HL-60 (cell line): ENCODE measurements around the gene REP15.

ENCODE experiments used
- GABPA ChIP-seq: IDR thresholded peaks from 2 replicates; pipeline ENCODE4 v1.6.1; 2012; ENCODE audit warnings: low read depth
- POLR2AphosphoS5 ChIP-seq: IDR thresholded peaks from 2 replicates; pipeline ENCODE4 v1.6.1; 2012; ENCODE audit warnings: low read depth
- SPI1 ChIP-seq: IDR thresholded peaks from 2 replicates; pipeline ENCODE4 v1.6.1; 2012; ENCODE audit warnings: low read depth, mild to moderate bottlenecking, borderline replicate concordance
- TF ChIP-seq, protein P1 (sequence below): IDR thresholded peaks from one replicate; pipeline ENCODE4 v1.5.1; 2011; ENCODE audit warnings: low read length, control low read depth, inconsistent platforms; ENCODE audit not compliant: insufficient read depth
- TF ChIP-seq, protein P2 (sequence below): IDR thresholded peaks from 2 replicates; pipeline ENCODE4 v1.6.1; 2012; ENCODE audit warnings: low read depth; ENCODE audit not compliant: insufficient replicate concordance

DNA sequence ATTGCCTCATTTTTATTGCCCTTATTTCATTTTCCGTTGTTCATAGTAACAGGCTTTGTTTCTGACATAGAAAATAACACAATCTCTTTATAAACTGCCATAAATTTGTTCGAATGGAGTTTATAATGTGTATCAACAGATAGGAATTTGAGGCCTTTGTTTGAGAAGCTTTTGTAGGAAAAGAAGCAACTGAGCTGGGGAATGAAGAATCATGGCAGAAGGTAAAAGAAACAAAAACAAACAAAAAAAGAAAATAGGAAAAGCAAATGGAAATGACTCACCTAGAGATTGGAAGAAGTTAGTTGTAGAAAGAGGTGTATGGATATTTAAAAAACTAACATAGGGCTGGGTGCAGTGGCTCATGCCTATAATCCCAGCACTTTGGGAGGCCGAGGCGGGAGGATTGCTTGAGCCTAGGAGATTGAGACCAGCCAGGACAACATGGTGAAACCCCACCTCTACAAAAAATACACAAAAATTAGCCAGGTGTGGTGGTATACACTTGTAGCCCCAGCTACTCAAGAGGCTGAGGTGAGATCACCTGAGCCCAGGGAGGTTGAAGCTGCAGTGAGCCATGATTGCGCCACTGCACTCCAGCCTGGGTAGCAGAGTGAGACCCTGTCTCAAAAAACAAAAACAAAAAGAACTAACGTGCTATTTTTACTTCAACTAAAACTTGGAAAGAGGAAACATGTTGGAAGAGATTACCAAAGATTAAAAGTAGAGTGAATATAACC is 523 bp upstream of the REP15 start:
- TF ChIP-seq, protein P1, sequence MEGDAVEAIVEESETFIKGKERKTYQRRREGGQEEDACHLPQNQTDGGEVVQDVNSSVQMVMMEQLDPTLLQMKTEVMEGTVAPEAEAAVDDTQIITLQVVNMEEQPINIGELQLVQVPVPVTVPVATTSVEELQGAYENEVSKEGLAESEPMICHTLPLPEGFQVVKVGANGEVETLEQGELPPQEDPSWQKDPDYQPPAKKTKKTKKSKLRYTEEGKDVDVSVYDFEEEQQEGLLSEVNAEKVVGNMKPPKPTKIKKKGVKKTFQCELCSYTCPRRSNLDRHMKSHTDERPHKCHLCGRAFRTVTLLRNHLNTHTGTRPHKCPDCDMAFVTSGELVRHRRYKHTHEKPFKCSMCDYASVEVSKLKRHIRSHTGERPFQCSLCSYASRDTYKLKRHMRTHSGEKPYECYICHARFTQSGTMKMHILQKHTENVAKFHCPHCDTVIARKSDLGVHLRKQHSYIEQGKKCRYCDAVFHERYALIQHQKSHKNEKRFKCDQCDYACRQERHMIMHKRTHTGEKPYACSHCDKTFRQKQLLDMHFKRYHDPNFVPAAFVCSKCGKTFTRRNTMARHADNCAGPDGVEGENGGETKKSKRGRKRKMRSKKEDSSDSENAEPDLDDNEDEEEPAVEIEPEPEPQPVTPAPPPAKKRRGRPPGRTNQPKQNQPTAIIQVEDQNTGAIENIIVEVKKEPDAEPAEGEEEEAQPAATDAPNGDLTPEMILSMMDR, result no peak
- TF ChIP-seq, protein P2, sequence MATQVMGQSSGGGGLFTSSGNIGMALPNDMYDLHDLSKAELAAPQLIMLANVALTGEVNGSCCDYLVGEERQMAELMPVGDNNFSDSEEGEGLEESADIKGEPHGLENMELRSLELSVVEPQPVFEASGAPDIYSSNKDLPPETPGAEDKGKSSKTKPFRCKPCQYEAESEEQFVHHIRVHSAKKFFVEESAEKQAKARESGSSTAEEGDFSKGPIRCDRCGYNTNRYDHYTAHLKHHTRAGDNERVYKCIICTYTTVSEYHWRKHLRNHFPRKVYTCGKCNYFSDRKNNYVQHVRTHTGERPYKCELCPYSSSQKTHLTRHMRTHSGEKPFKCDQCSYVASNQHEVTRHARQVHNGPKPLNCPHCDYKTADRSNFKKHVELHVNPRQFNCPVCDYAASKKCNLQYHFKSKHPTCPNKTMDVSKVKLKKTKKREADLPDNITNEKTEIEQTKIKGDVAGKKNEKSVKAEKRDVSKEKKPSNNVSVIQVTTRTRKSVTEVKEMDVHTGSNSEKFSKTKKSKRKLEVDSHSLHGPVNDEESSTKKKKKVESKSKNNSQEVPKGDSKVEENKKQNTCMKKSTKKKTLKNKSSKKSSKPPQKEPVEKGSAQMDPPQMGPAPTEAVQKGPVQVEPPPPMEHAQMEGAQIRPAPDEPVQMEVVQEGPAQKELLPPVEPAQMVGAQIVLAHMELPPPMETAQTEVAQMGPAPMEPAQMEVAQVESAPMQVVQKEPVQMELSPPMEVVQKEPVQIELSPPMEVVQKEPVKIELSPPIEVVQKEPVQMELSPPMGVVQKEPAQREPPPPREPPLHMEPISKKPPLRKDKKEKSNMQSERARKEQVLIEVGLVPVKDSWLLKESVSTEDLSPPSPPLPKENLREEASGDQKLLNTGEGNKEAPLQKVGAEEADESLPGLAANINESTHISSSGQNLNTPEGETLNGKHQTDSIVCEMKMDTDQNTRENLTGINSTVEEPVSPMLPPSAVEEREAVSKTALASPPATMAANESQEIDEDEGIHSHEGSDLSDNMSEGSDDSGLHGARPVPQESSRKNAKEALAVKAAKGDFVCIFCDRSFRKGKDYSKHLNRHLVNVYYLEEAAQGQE, result no peak
- TF ChIP-seq POLR2AphosphoS5 (no peak), GABPA (no peak), SPI1 (no peak)
